H9 (cell line): ENCODE results near the gene COPS8. TPM values are rescaled to one million over a fixed set of nuclear protein-coding genes. Genes with fewer than 3 reads are reported as not detected.

ENCODE experiments used
- DNase-seq: peaks from one replicate; pipeline ENCODE4 v3.0.0-alpha.2; 2017
- H2AFZ ChIP-seq: one replicate; pipeline ENCODE4 v1.6.1; 2013; ENCODE audit warnings: mild to moderate bottlenecking, low read length, control low read depth, moderate library complexity
- H2AK5ac ChIP-seq: 2 replicates; pipeline ENCODE4 v1.6.1; 2013; ENCODE audit warnings: low read length, control low read depth, mixed read lengths; ENCODE audit not compliant: insufficient read length
- H2BK120ac ChIP-seq: one replicate; pipeline ENCODE4 v1.6.1; 2013; ENCODE audit warnings: low read depth, mild to moderate bottlenecking, low read length, control low read depth, inconsistent platforms; ENCODE audit not compliant: poor library complexity, severe bottlenecking
- H2BK12ac ChIP-seq: 2 replicates; pipeline ENCODE4 v1.6.1; 2013; ENCODE audit warnings: low read length, control low read depth, mixed read lengths, low read depth; ENCODE audit not compliant: insufficient read length
- H2BK15ac ChIP-seq: 2 replicates; pipeline ENCODE4 v1.6.1; 2013; ENCODE audit warnings: low read depth, low read length, control low read depth
- H2BK20ac ChIP-seq: one replicate; pipeline ENCODE4 v1.6.1; 2013; ENCODE audit warnings: low read depth, mild to moderate bottlenecking, low read length, control low read depth, inconsistent platforms; ENCODE audit not compliant: poor library complexity, severe bottlenecking
- H2BK5ac ChIP-seq: 2 replicates; pipeline ENCODE4 v1.6.1; 2013; ENCODE audit warnings: low read length, control low read depth, mixed read lengths; ENCODE audit not compliant: insufficient read length
- H3K14ac ChIP-seq: 2 replicates; pipeline ENCODE4 v1.6.1; 2013; ENCODE audit warnings: low read length, control low read depth; ENCODE audit not compliant: insufficient read depth
- H3K18ac ChIP-seq: 2 replicates; pipeline ENCODE4 v1.6.1; 2013; ENCODE audit warnings: low read depth, mild to moderate bottlenecking, mixed read lengths, low read length, control low read depth; ENCODE audit not compliant: insufficient read length
- H3K23ac ChIP-seq: 2 replicates; pipeline ENCODE4 v1.6.1; 2013; ENCODE audit warnings: low read length, control low read depth, mixed read lengths, low read depth; ENCODE audit not compliant: insufficient read length
- H3K23me2 ChIP-seq: 2 replicates; pipeline ENCODE4 v1.6.1; 2013; ENCODE audit warnings: low read depth, mild to moderate bottlenecking, mixed read lengths, low read length, control low read depth; ENCODE audit not compliant: insufficient read length, poor library complexity, severe bottlenecking
- H3K27ac ChIP-seq: 2 replicates; pipeline ENCODE4 v1.5.1; 2013; ENCODE audit warnings: low read length, control low read depth, mixed read lengths, low read depth; ENCODE audit not compliant: insufficient read length
- H3K27me3 ChIP-seq: 2 replicates; pipeline ENCODE4 v1.6.1; 2013; ENCODE audit warnings: low read length, control low read depth, inconsistent platforms; ENCODE audit not compliant: insufficient read depth
- H3K4ac ChIP-seq: 2 replicates; pipeline ENCODE4 v1.6.1; 2013; ENCODE audit warnings: low read depth, mild to moderate bottlenecking, control low read depth, inconsistent platforms, low read length, moderate library complexity
- H3K4me1 ChIP-seq: 2 replicates; pipeline ENCODE4 v1.6.1; 2013; ENCODE audit warnings: low read length, control low read depth, inconsistent platforms; ENCODE audit not compliant: insufficient read depth
- H3K4me2 ChIP-seq: 2 replicates; pipeline ENCODE4 v1.6.1; 2013; ENCODE audit warnings: low read length, control low read depth, mixed read lengths; ENCODE audit not compliant: insufficient read length, insufficient read depth
- H3K56ac ChIP-seq: 2 replicates; pipeline ENCODE4 v1.6.1; 2013; ENCODE audit warnings: low read depth, mild to moderate bottlenecking, mixed read lengths, low read length, control low read depth; ENCODE audit not compliant: insufficient read length
- H3K79me1 ChIP-seq: 2 replicates; pipeline ENCODE4 v1.6.1; 2013; ENCODE audit warnings: low read depth, mild to moderate bottlenecking, moderate library complexity, low read length, control low read depth, inconsistent platforms; ENCODE audit not compliant: insufficient read depth, poor library complexity, severe bottlenecking
- H3K79me2 ChIP-seq: 2 replicates; pipeline ENCODE4 v1.6.1; 2013; ENCODE audit warnings: low read length, control low read depth, inconsistent platforms; ENCODE audit not compliant: insufficient read depth
- H3K9ac ChIP-seq: 2 replicates; pipeline ENCODE4 v1.6.1; 2013; ENCODE audit warnings: low read length, control low read depth, mixed read lengths; ENCODE audit not compliant: insufficient read length; ENCODE audit errors: extremely low read depth
- H3K9me3 ChIP-seq: one replicate; pipeline ENCODE4 v1.6.1; 2013; ENCODE audit warnings: low read depth, low read length, inconsistent platforms; ENCODE audit not compliant: control insufficient read depth
- H3T11ph ChIP-seq: one replicate; pipeline ENCODE4 v1.6.1; 2013; ENCODE audit warnings: mild to moderate bottlenecking, low read length, control low read depth, inconsistent platforms
- H4K20me1 ChIP-seq: one replicate; pipeline ENCODE4 v1.6.1; 2013; ENCODE audit not compliant: control insufficient read depth, insufficient read length, insufficient read depth
- H4K5ac ChIP-seq: 2 replicates; pipeline ENCODE4 v1.6.1; 2013; ENCODE audit warnings: low read depth, mild to moderate bottlenecking, mixed read lengths, low read length, control low read depth; ENCODE audit not compliant: insufficient read length
- H4K8ac ChIP-seq: replicated peaks from 2 replicates; pipeline ENCODE4 v1.6.1; 2013; ENCODE audit warnings: low read length, control low read depth, mixed read lengths, low read depth; ENCODE audit not compliant: insufficient read length
- H4K91ac ChIP-seq: 2 replicates; pipeline ENCODE4 v1.6.1; 2013; ENCODE audit warnings: low read depth, mild to moderate bottlenecking, moderate library complexity, mixed read lengths, low read length, control low read depth; ENCODE audit not compliant: insufficient read length
- H3K27ac Mint-ChIP-seq, 3 experiments: 2 replicates in 2 of 3; 3 replicates in 1 of 3; pipeline ENCODE4 v1.8.0; 2020 to 2021; ENCODE audit warnings: mixed read lengths in 3 of 3, mild to moderate bottlenecking in 1 of 3, moderate library complexity in 1 of 3
- H3K27me3 Mint-ChIP-seq: 2 replicates; pipeline ENCODE4 v1.8.0; 2021; ENCODE audit warnings: low read depth, mild to moderate bottlenecking, moderate library complexity, mixed read lengths
- H3K36me3 Mint-ChIP-seq, 3 experiments: 2 replicates in 2 of 3; 3 replicates in 1 of 3; pipeline ENCODE4 v1.8.0; 2020 to 2021; ENCODE audit warnings: low read depth in 3 of 3, mixed read lengths in 3 of 3; ENCODE audit not compliant: insufficient read depth in 1 of 3
- H3K4me1 Mint-ChIP-seq, 2 experiments: 2 replicates each; pipeline ENCODE4 v1.8.0; 2020; ENCODE audit warnings: mixed read lengths in 2 of 2
- H3K4me3 Mint-ChIP-seq, 2 experiments: 2 replicates in 1 of 2; 3 replicates in 1 of 2; pipeline ENCODE4 v1.8.0; 2020 to 2021; ENCODE audit warnings: mild to moderate bottlenecking in 2 of 2, mixed read lengths in 2 of 2, moderate library complexity in 1 of 2
- H3K9me3 Mint-ChIP-seq, 2 experiments: 2 replicates in 1 of 2; 3 replicates in 1 of 2; pipeline ENCODE4 v1.8.0; 2020; ENCODE audit warnings: mild to moderate bottlenecking in 2 of 2, mixed read lengths in 2 of 2, moderate library complexity in 1 of 2
- CTCF ChIP-seq: fragments of 200-600 bp; sonication (generic); conservative IDR thresholded peaks from 3 replicates; pipeline ENCODE4 v1.8.0; 2021; ENCODE audit warnings: antibody characterized with exemption, mild to moderate bottlenecking
- WGBS: extraction: QIAGEN DNeasy Blood & Tissue Kit; methylation state at CpG from one replicate; pipeline ENCODE4 v1.1.7; 2013; ENCODE audit warnings: missing lambda C conversion rate, low lambda C conversion rate, mixed read lengths; ENCODE audit not compliant: insufficient read length; ENCODE audit errors: extremely low coverage; 5-methylcytosine and 5-hydroxymethylcytosine counted together
- total RNA-seq: library from RNA; stranded (reverse); gene quantifications from 2 replicates; pipeline ENCODE4 v1.2.1, GENCODE V29; 2021

Gene COPS8
- total RNA-seq, 1 experiment from 2014 or later = 65.2 TPM

DNA sequence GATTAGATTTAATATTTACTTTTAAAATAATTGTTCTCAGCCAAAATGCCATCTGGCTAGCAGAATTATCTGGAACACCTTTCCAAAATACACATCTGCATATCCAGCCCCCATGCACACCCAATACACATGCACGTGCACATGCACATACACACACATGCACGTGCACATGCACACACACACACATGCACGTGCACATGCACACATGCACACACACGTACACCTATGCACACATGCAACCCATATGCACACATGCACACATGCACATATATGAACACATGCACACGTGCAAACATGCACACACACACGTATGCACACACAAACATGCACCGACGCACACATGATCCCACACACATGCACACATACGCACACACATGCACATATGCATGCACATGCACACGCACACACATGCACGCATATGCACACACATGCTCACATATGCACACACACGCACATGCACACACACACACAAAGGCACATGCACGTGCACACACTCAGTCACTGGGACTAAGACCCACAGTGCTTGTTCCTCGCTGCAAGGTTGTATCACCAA is 53.5 kb downstream of the COPS8 start:
- Histone ChIP-seq H2BK120ac (no peak overlapping the region), H3K4ac (no peak overlapping the region), H3K23me2 (no peaks in the 10 kb centered on the region), H2BK12ac (no peak overlapping the region), H3K79me1 (no peaks in the 10 kb centered on the region), H3K23ac (no peak overlapping the region), H4K5ac (no peak overlapping the region), H3K27ac (no peak overlapping the region), H3K14ac (no peak overlapping the region), H2BK5ac (no peak overlapping the region), H4K8ac (no peak overlapping the region), H3K27me3 (no peaks in the 10 kb centered on the region), H3K18ac (no peak overlapping the region), H3K56ac (no peak overlapping the region), H2BK15ac (no peak overlapping the region), H2AK5ac (no peak overlapping the region), H3T11ph (no peak overlapping the region), H2AFZ (no peak overlapping the region), H4K20me1 (no peaks in the 10 kb centered on the region), H4K91ac (no peak overlapping the region), H3K4me1 (no peaks in the 10 kb centered on the region), H3K4me2 (no peak overlapping the region), H3K9ac (no peak overlapping the region), H3K79me2 (no peaks in the 10 kb centered on the region), H3K9me3 (no peaks in the 10 kb centered on the region), H2BK20ac (no peak overlapping the region)
- Mint-ChIP-seq H3K9me3 (no peaks in the 10 kb centered on the region; a peak in 2 of 5 replicates), H3K36me3 (no peaks in the 10 kb centered on the region), H3K27me3 (peaks cover 2% of the 10 kb centered on the region; the same call in 1 of the 2 replicates), H3K27ac (no peak overlapping the region), H3K4me1 (no peaks in the 10 kb centered on the region), H3K4me3 (no peak overlapping the region)
- no peak for TF ChIP-seq CTCF
- WGBS = no CpG with 5 or more reads among the region's 14 CpGs
- DNase-seq = no peak
